H9 (cell line): Measurements from ENCODE around the gene RPGR. TPM values are rescaled to one million over a fixed set of nuclear protein-coding genes. Genes with fewer than 3 reads are reported as not detected.

Experiments used
- DNase-seq: peaks from one replicate; pipeline ENCODE4 v3.0.0-alpha.2; 2017
- H2AFZ ChIP-seq: one replicate; pipeline ENCODE4 v1.6.1; 2013; ENCODE audit warnings: mild to moderate bottlenecking, low read length, control low read depth, moderate library complexity
- H2AK5ac ChIP-seq: 2 replicates; pipeline ENCODE4 v1.6.1; 2013; ENCODE audit warnings: low read length, control low read depth, mixed read lengths; ENCODE audit not compliant: insufficient read length
- H2BK120ac ChIP-seq: one replicate; pipeline ENCODE4 v1.6.1; 2013; ENCODE audit warnings: low read depth, mild to moderate bottlenecking, low read length, control low read depth, inconsistent platforms; ENCODE audit not compliant: poor library complexity, severe bottlenecking
- H2BK12ac ChIP-seq: 2 replicates; pipeline ENCODE4 v1.6.1; 2013; ENCODE audit warnings: low read length, control low read depth, mixed read lengths, low read depth; ENCODE audit not compliant: insufficient read length
- H2BK15ac ChIP-seq: 2 replicates; pipeline ENCODE4 v1.6.1; 2013; ENCODE audit warnings: low read depth, low read length, control low read depth
- H2BK20ac ChIP-seq: one replicate; pipeline ENCODE4 v1.6.1; 2013; ENCODE audit warnings: low read depth, mild to moderate bottlenecking, low read length, control low read depth, inconsistent platforms; ENCODE audit not compliant: poor library complexity, severe bottlenecking
- H2BK5ac ChIP-seq: 2 replicates; pipeline ENCODE4 v1.6.1; 2013; ENCODE audit warnings: low read length, control low read depth, mixed read lengths; ENCODE audit not compliant: insufficient read length
- H3K14ac ChIP-seq: 2 replicates; pipeline ENCODE4 v1.6.1; 2013; ENCODE audit warnings: low read length, control low read depth; ENCODE audit not compliant: insufficient read depth
- H3K18ac ChIP-seq: 2 replicates; pipeline ENCODE4 v1.6.1; 2013; ENCODE audit warnings: low read depth, mild to moderate bottlenecking, mixed read lengths, low read length, control low read depth; ENCODE audit not compliant: insufficient read length
- H3K23ac ChIP-seq: 2 replicates; pipeline ENCODE4 v1.6.1; 2013; ENCODE audit warnings: low read length, control low read depth, mixed read lengths, low read depth; ENCODE audit not compliant: insufficient read length
- H3K23me2 ChIP-seq: 2 replicates; pipeline ENCODE4 v1.6.1; 2013; ENCODE audit warnings: low read depth, mild to moderate bottlenecking, mixed read lengths, low read length, control low read depth; ENCODE audit not compliant: insufficient read length, poor library complexity, severe bottlenecking
- H3K27ac ChIP-seq: 2 replicates; pipeline ENCODE4 v1.5.1; 2013; ENCODE audit warnings: low read length, control low read depth, mixed read lengths, low read depth; ENCODE audit not compliant: insufficient read length
- H3K27me3 ChIP-seq: 2 replicates; pipeline ENCODE4 v1.6.1; 2013; ENCODE audit warnings: low read length, control low read depth, inconsistent platforms; ENCODE audit not compliant: insufficient read depth
- H3K4ac ChIP-seq: 2 replicates; pipeline ENCODE4 v1.6.1; 2013; ENCODE audit warnings: low read depth, mild to moderate bottlenecking, control low read depth, inconsistent platforms, low read length, moderate library complexity
- H3K4me1 ChIP-seq: 2 replicates; pipeline ENCODE4 v1.6.1; 2013; ENCODE audit warnings: low read length, control low read depth, inconsistent platforms; ENCODE audit not compliant: insufficient read depth
- H3K4me2 ChIP-seq: 2 replicates; pipeline ENCODE4 v1.6.1; 2013; ENCODE audit warnings: low read length, control low read depth, mixed read lengths; ENCODE audit not compliant: insufficient read length, insufficient read depth
- H3K56ac ChIP-seq: 2 replicates; pipeline ENCODE4 v1.6.1; 2013; ENCODE audit warnings: low read depth, mild to moderate bottlenecking, mixed read lengths, low read length, control low read depth; ENCODE audit not compliant: insufficient read length
- H3K79me1 ChIP-seq: 2 replicates; pipeline ENCODE4 v1.6.1; 2013; ENCODE audit warnings: low read depth, mild to moderate bottlenecking, moderate library complexity, low read length, control low read depth, inconsistent platforms; ENCODE audit not compliant: insufficient read depth, poor library complexity, severe bottlenecking
- H3K79me2 ChIP-seq: 2 replicates; pipeline ENCODE4 v1.6.1; 2013; ENCODE audit warnings: low read length, control low read depth, inconsistent platforms; ENCODE audit not compliant: insufficient read depth
- H3K9ac ChIP-seq: 2 replicates; pipeline ENCODE4 v1.6.1; 2013; ENCODE audit warnings: low read length, control low read depth, mixed read lengths; ENCODE audit not compliant: insufficient read length; ENCODE audit errors: extremely low read depth
- H3K9me3 ChIP-seq: one replicate; pipeline ENCODE4 v1.6.1; 2013; ENCODE audit warnings: low read depth, low read length, inconsistent platforms; ENCODE audit not compliant: control insufficient read depth
- H3T11ph ChIP-seq: one replicate; pipeline ENCODE4 v1.6.1; 2013; ENCODE audit warnings: mild to moderate bottlenecking, low read length, control low read depth, inconsistent platforms
- H4K20me1 ChIP-seq: one replicate; pipeline ENCODE4 v1.6.1; 2013; ENCODE audit not compliant: control insufficient read depth, insufficient read length, insufficient read depth
- H4K5ac ChIP-seq: 2 replicates; pipeline ENCODE4 v1.6.1; 2013; ENCODE audit warnings: low read depth, mild to moderate bottlenecking, mixed read lengths, low read length, control low read depth; ENCODE audit not compliant: insufficient read length
- H4K8ac ChIP-seq: replicated peaks from 2 replicates; pipeline ENCODE4 v1.6.1; 2013; ENCODE audit warnings: low read length, control low read depth, mixed read lengths, low read depth; ENCODE audit not compliant: insufficient read length
- H4K91ac ChIP-seq: 2 replicates; pipeline ENCODE4 v1.6.1; 2013; ENCODE audit warnings: low read depth, mild to moderate bottlenecking, moderate library complexity, mixed read lengths, low read length, control low read depth; ENCODE audit not compliant: insufficient read length
- H3K27ac Mint-ChIP-seq, 3 experiments: 2 replicates in 2 of 3; 3 replicates in 1 of 3; pipeline ENCODE4 v1.8.0; 2020 to 2021; ENCODE audit warnings: mixed read lengths in 3 of 3, mild to moderate bottlenecking in 1 of 3, moderate library complexity in 1 of 3
- H3K27me3 Mint-ChIP-seq: 2 replicates; pipeline ENCODE4 v1.8.0; 2021; ENCODE audit warnings: low read depth, mild to moderate bottlenecking, moderate library complexity, mixed read lengths
- H3K36me3 Mint-ChIP-seq, 3 experiments: 2 replicates in 2 of 3; 3 replicates in 1 of 3; pipeline ENCODE4 v1.8.0; 2020 to 2021; ENCODE audit warnings: low read depth in 3 of 3, mixed read lengths in 3 of 3; ENCODE audit not compliant: insufficient read depth in 1 of 3
- H3K4me1 Mint-ChIP-seq, 2 experiments: 2 replicates each; pipeline ENCODE4 v1.8.0; 2020; ENCODE audit warnings: mixed read lengths in 2 of 2
- H3K4me3 Mint-ChIP-seq, 2 experiments: 2 replicates in 1 of 2; 3 replicates in 1 of 2; pipeline ENCODE4 v1.8.0; 2020 to 2021; ENCODE audit warnings: mild to moderate bottlenecking in 2 of 2, mixed read lengths in 2 of 2, moderate library complexity in 1 of 2
- H3K9me3 Mint-ChIP-seq, 2 experiments: 2 replicates in 1 of 2; 3 replicates in 1 of 2; pipeline ENCODE4 v1.8.0; 2020; ENCODE audit warnings: mild to moderate bottlenecking in 2 of 2, mixed read lengths in 2 of 2, moderate library complexity in 1 of 2
- WGBS: extraction: QIAGEN DNeasy Blood & Tissue Kit; methylation state at CpG from one replicate; pipeline ENCODE4 v1.1.7; 2013; ENCODE audit warnings: missing lambda C conversion rate, low lambda C conversion rate, mixed read lengths; ENCODE audit not compliant: insufficient read length; ENCODE audit errors: extremely low coverage; 5-methylcytosine and 5-hydroxymethylcytosine counted together
- total RNA-seq: library from RNA; stranded (reverse); gene quantifications from 2 replicates; pipeline ENCODE4 v1.2.1, GENCODE V29; 2021
- TF ChIP-seq, protein P1 (sequence below): fragments of 200-600 bp; sonication (generic); conservative IDR thresholded peaks from 3 replicates; pipeline ENCODE4 v1.8.0; 2021; ENCODE audit warnings: antibody characterized with exemption, mild to moderate bottlenecking

Gene RPGR
- total RNA-seq, 1 experiment from 2014 or later = 7.3 TPM

DNA sequence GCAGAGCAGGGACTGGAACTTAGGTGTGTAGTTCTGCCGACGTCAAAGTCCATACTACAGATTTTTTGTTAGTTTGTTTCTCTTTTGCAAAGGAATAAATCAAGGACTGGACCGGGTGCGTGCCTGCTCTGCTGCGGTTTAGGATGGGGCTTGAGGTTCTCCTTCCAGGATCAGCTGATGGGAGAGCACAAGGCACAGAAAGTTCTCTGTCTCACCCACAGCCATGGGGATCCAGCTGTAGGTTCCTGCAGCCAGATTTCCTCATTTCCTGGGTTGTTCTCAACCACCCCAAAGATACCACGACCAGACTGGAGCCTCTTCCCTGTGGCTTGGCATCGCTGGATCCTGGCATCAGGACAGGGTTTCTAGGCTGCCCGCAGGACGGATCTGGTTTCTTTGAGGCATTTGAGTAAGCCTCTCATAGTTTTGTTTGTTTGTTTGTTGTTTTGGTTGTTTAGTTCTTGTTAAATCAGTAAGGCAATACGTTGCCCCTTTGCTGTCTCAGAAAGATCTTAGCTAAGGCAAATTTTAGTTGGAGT is 105.8 kb downstream of the RPGR start:
- Histone ChIP-seq H3K27me3 (peaks cover 13% of the 10 kb centered on the region; the same call in 1 of the 2 replicates), H2BK12ac (no peak overlapping the region), H3K79me2 (no peaks in the 10 kb centered on the region), H4K5ac (no peak overlapping the region), H3K23me2 (peaks cover 10% of the 10 kb centered on the region), H4K8ac (no peak overlapping the region), H3K4me2 (peak overlapping the region; percentile 75), H3K56ac (no peak overlapping the region), H2AK5ac (no peak overlapping the region), H3K23ac (no peak overlapping the region), H3K79me1 (no peaks in the 10 kb centered on the region), H3K27ac (no peak overlapping the region), H3K4me1 (no peaks in the 10 kb centered on the region; the same call in 1 of the 2 replicates), H3K9me3 (no peaks in the 10 kb centered on the region), H2BK120ac (no peak overlapping the region), H3T11ph (no peak overlapping the region), H2BK5ac (no peak overlapping the region), H3K14ac (no peak overlapping the region), H3K18ac (no peak overlapping the region), H3K9ac (peak overlapping the region; percentile 4), H2BK15ac (no peak overlapping the region), H4K20me1 (no peaks in the 10 kb centered on the region), H2BK20ac (no peak overlapping the region), H4K91ac (no peak overlapping the region), H2AFZ (no peak overlapping the region), H3K4ac (no peak overlapping the region)
- Mint-ChIP-seq H3K27me3 (peaks cover 53% of the 10 kb centered on the region), H3K36me3 (no peaks in the 10 kb centered on the region; a peak in 1 of 7 replicates), H3K9me3 (peaks cover 66 to 67% of the 10 kb centered on the region in 2 experiments), H3K4me1 (peaks cover 8 to 16% of the 10 kb centered on the region in 2 experiments; a peak in 3 of 4 replicates), H3K27ac (no peak overlapping the region), H3K4me3 (peak overlapping the region; percentile 68 to 81)
- TF ChIP-seq, protein P1, sequence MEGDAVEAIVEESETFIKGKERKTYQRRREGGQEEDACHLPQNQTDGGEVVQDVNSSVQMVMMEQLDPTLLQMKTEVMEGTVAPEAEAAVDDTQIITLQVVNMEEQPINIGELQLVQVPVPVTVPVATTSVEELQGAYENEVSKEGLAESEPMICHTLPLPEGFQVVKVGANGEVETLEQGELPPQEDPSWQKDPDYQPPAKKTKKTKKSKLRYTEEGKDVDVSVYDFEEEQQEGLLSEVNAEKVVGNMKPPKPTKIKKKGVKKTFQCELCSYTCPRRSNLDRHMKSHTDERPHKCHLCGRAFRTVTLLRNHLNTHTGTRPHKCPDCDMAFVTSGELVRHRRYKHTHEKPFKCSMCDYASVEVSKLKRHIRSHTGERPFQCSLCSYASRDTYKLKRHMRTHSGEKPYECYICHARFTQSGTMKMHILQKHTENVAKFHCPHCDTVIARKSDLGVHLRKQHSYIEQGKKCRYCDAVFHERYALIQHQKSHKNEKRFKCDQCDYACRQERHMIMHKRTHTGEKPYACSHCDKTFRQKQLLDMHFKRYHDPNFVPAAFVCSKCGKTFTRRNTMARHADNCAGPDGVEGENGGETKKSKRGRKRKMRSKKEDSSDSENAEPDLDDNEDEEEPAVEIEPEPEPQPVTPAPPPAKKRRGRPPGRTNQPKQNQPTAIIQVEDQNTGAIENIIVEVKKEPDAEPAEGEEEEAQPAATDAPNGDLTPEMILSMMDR = no peak
- WGBS = no CpG with 5 or more reads among the region's 10 CpGs
- DNase-seq = no peak
